Activated CD4-positive, CD25-positive, alpha-beta regulatory T cell (primary cell): ENCODE data around the gene PILRA.
"Not testable (repeated sequence)": the region's sequence is repeated elsewhere in the genome, so short reads cannot be mapped to it uniquely, and the experiment has no call there.

ENCODE experiments used
- DNase-seq, 4 experiments: peaks; one replicate each; lab custom pipeline; 2025; lab: John Stamatoyannopoulos, UW

Gene PILRA

DNA sequence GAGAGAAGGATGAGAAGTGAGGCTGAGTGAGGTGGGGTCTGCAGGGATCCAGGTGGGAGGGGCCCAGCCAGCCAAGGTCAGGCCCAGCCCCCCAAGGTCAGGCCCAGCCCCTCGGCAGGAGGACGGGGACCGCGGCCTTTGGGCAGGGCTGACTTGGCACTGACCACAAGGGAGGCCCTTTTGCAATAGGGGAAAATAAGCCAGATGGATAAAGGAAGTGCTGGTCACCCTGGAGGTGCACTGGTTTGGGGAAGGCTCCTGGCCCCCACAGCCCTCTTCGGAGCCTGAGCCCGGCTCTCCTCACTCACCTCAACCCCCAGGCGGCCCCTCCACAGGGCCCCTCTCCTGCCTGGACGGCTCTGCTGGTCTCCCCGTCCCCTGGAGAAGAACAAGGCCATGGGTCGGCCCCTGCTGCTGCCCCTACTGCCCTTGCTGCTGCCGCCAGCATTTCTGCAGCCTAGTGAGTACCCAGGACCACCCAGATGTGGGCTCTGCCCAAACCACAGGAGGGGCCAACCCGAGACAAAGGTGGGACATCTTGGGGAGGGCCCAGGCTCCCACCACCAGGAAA lies at the start of gene PILRA:
TSS of gene PILRA (plus strand) at position 227 of the 571 bp plus-strand sequence. CDS start at position 397, 170 bp downstream.
- DNase-seq: no peak

GRCh38 chr7:100324194-100324593 lies 49.1 kb upstream of the PILRA start:
- DNase-seq: not testable (repeated sequence)

- not testable (repeated sequence) for DNase-seq
These were observed 47.6 kb upstream of the PILRA start for GRCh38 chr7:100325671-100326070.

DNA sequence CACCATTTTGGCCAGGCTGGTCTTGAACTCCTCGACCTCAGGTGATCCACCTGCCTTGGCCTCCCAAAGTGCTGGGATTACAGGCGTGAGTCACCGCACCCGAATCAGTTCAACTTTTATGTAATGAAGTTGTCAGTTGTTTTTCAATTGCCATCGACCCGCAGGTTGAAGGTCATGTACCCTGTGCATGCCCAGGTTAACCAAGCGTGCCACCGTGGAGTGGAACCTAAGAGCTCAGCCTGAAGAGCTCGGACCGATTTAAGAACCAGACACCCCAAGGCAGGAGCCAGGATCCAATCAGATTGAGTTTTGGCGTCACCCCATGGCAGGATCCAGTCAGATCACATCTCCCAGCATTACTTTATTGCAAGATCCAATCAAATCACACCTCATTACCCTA lies 46.4 kb upstream of the PILRA start:
- DNase-seq: not testable (repeated sequence)

- peak; percentile 67 to 79 (median 71) for DNase-seq
These were observed 37.5 kb upstream of the PILRA start for GRCh38 chr7:100335566-100336466.

- DNase-seq: not testable (repeated sequence)
These were observed 35.1 kb upstream of the PILRA start for GRCh38 chr7:100338083-100338696.

GRCh38 chr7:100341286-100341685 lies 32.0 kb upstream of the PILRA start:
- not testable (repeated sequence) for DNase-seq

DNA sequence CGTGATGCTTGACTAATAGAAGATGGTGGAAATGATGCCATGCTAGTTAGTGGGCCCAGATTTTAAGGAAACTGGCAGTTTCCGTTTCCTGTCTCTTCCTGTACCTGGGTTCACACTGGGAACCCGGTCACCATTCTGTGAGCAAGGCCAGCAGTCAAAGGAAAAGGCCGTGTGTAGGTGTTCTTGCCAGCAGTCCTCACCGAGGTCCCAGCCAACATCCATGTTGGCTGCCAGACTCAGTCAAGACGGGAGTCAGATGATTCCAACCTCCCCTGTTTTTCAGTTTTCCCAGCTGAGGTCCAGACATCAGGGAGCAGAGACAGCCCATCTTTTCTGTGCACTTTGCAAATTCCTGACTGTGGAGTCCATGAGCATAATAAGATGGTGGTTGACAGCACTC lies 30.5 kb upstream of the PILRA start:
- DNase-seq: no peak

GRCh38 chr7:100344124-100344559 lies 29.1 kb upstream of the PILRA start:
- not testable (repeated sequence) for DNase-seq

DNA sequence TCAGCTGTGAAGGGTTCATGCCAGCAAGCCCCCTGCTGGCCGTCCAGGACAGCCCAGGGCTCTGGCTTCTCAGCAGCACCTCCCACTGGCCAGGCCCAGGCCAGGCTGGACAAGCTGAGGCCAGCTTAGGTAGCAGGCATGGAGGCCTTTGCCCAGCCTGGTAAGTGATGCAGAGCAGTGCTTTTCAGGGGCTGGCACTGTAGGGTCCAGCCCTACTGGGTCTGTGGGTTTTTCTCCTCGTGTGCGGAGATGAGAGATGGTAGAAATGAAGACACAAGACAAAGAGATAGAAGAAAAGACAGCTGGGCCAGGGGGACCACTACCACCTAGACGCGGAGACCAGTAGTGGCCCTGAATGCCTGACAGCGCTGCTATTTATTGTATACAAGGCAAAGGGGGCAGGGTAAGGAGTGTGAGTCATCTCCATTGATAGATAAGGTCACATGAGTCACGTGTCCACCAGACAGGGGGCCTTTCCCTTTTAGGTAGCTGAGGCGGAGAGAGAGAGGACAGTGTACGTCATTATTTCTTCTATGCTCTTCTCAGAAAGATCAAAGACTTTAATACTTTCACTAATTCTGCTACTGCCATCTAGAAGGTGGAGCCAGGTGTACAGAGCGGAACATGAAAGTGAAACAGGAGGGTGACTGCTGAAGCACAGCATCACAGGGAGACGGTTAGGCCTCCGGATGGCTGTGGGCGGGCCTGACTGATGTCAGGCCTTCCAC lies 28.6 kb upstream of the PILRA start:
- DNase-seq: peak; percentile 35 to 57 (median 50)

DNA sequence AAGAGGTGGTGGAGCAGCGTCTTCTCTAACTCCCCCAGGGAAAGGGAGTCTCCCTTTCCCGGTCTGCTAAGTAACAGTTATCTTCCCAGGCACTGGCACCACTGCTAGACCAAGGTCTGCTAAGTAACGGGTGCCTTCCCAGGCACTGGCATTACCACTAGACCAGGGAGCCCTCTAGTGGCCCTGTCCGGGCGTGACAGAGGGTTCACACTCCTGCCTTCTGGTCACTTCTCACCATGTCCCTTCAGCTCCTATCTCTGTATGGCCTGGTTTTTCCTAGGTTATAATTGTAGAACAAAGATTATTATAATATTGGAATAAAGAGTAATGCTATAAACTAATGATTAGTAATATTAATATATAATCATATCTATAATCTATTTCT lies 28.0 kb upstream of the PILRA start:
- peak in 3 of 4 experiments; percentile 14 to 50 (median 36) for DNase-seq

GRCh38 chr7:100346921-100347320 lies 26.4 kb upstream of the PILRA start:
- no peak for DNase-seq

DNA sequence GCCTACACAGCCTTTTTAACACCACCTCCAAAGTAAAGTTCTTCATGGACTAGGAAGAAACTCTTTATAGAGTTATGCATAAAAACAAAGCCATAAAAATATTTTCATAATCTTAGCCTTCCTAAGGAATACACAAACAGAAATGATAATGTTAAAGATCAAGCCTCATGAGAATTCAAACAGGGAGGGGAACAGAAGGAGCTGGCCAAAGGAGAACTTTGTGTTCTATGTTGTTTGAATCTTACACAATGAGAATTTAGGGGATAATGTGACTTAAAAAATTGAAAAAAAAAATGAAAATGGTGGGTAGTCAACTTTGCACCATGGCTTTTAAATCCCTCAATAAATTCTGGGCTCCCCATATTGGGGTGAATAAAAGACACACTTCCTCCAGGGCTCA lies 24.5 kb upstream of the PILRA start:
- no peak for DNase-seq

DNA sequence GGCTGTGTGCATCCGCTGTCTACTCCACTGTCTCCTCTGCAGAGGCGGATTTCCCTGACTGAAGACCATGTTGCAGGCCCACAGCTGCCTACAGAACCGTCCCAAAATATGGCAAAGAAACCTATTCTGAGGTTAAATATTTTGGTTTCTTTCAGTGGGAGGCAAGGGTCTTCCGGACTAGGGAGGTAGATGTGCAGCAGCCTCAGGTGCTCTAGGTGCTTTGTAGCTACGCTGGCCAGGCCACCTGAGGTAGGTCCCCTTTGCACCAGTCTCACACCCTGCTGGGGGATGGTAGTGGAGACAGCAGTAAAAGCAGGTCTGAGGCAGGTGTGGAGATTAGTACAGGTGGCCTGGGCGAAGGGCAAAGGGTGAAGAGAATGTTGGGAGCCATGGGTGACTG lies 23.5 kb upstream of the PILRA start:
- no peak for DNase-seq

- no peak for DNase-seq
These were observed 21.6 kb upstream of the PILRA start for GRCh38 chr7:100351657-100352058.

GRCh38 chr7:100352230-100352781 lies 21.0 kb upstream of the PILRA start:
- not testable (repeated sequence) for DNase-seq

- DNase-seq: no peak
These were observed 20.2 kb upstream of the PILRA start for GRCh38 chr7:100352984-100353684.

DNA sequence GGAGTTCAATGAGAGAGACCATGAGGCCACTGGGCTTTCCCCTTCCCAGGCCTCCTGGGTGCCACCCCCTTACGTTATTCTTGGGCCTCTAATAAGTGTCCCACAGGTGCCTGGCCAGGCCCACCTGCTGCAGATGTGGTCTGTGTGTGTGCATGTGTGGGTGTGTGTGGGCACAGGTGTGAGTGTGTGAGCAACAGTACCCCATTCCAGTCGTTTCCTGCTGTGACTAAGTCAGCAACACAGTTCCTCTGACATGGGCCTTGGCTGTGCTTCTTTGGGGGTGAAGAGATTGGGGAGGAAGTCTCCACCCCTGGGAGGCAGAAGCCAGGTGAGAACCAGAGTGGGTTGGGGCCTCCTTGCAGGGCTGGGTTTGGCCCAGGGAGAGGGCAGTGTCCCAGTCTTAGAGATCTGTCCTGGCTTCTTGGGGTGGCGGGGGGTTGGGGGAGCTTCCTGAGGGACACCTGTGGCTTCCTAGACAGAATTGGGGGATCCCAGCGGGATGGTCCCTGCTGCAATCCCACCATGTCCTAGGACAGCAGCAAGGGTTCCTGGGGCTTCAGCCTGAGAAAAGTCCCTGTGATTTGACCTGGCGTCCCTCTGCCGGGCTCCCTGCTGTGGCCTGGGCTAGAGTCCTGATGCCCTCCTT lies 19.5 kb upstream of the PILRA start:
- no peak for DNase-seq

DNA sequence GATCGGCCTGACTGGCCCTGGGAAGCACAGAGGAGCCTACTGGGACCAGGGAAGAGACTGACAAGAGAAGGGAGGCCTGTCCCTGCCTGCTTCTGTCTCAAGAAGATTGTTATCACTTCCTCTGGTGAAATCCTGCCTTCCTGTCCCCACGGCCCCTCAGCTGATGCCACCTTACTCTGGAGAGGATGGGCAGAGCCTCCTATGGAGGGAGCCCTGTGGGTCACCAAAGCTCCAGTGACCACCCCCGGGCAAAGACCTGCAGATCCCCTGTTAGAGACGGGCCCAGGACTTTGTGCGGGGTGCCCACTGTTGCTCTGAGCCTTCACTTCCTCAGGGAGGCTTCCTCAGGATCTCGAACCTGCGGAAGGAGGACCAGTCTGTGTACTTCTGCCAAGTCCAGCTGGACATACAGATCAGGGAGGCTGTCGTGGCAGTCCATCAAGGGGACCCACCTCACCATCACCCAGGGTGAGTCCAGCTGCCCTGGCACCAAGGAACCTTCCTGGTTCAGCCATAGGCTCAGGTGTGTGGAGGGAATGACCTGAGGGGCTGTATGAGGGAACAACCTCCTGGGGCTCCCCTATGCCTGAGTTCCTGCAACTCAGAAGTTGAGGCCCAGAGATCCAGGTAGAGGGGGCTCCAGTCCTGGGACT lies 16.7 kb upstream of the PILRA start:
- no peak for DNase-seq

DNA sequence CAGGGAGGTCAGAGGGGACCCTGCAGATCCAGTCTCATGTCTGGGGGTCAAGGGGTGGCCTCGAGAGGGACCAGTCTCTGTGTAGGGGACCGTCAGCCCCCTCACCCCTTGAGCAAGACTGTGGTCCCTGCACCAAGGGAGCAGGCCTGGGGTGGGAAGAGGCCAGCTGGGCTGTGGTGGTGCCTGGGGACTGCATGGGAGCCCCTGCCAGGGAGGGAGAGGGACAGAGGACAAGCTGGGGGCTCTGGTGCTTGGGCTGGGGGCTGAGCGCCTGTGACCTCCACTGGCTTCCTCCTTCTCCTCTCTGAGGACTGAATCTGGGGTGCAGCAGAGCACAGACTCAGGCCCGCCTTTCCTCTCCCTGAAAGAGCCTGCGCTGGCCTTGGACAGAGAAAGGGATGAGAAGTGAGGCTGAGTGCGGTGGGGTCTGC lies 16.1 kb upstream of the PILRA start:
- no peak for DNase-seq
